ENCODE results near the gene SCN1B.
"Not testable (repeated sequence)": the region's sequence is repeated elsewhere in the genome, so short reads cannot be mapped to it uniquely, and the experiment has no call there.

The SCN1B gene

GRCh38 chr19:35017507-35017906 is 12.8 kb upstream of the SCN1B start:
- DNase-seq (ENCODE audit: low read depth), result no peak

GRCh38 chr19:35018379-35018778 is 11.9 kb upstream of the SCN1B start:
- no peak for DNase-seq (ENCODE audit: low read depth)

- no peak for DNase-seq (ENCODE audit: low read depth)
These were observed 11.1 kb upstream of the SCN1B start for GRCh38 chr19:35019144-35019543.

GRCh38 chr19:35021016-35021415 is 9.3 kb upstream of the SCN1B start:
- DNase-seq (ENCODE audit: low read depth), result no peak

DNA sequence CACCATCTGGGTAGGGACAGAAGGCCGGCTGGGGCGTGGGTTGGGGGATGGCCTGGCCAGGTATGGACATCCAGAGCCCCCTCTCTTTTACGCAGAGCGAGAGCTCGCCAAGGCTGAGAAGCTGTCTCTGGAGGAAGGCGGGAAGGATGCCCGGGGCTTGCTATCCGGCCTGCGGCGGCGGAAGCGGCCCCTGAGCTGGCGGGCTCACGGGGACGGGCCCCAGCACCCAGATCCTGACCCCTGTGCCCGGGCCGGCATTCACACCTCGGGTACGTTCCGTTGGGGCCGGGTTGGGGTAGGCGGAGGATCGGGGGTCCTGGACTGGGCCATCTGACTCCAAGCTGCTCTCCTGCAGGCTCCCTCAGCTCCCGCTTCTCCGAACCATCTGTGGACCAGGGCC is 8.7 kb upstream of the SCN1B start:
- DNase-seq (ENCODE audit: low read depth), result no peak

- DNase-seq (ENCODE audit: low read depth), result no peak
These were observed 7.8 kb upstream of the SCN1B start for GRCh38 chr19:35022460-35022859.

- DNase-seq (ENCODE audit: low read depth), result no peak
These were observed 6.8 kb upstream of the SCN1B start for GRCh38 chr19:35023428-35023827.

DNA sequence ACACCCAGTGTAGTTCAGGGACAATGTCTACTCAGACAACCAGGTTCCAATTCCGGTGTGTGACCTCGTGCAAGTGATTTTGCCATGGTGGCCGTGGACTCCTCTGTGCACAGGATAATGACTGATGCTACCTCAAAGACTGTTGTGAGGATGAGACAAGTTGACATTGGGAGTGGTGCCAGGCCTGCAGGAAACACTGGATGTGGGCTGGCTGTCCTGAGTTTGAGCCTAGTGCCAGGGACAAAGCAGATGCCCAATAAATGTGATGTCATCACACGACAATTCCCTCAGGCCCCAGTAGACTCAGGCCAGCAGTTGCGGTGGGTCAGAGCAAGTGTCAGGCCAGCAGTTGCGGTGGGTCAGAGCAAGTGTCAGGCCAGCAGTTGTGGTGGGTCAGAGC is 6.2 kb upstream of the SCN1B start:
- no peak for DNase-seq (ENCODE audit: low read depth)

DNA sequence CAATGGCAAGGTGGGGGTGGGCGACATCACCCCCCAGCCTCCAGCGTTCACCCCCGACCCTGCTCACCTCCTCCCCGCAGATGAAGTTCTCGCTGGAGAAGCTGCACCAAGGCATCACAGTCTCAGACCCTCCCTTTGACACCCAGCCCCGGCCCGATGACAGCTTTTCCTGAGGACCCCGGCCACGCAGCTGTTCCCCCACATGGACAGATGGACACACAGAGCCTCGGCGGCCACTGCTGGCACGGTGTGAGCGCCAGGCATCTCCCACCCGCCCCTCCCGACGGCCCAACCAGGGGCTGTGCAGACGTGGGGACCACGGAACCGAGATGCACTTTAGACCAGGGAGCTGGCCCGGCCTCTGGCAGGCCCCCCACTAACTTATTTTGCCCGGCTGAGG is 4.3 kb upstream of the SCN1B start:
- no peak for DNase-seq (ENCODE audit: low read depth)

DNA sequence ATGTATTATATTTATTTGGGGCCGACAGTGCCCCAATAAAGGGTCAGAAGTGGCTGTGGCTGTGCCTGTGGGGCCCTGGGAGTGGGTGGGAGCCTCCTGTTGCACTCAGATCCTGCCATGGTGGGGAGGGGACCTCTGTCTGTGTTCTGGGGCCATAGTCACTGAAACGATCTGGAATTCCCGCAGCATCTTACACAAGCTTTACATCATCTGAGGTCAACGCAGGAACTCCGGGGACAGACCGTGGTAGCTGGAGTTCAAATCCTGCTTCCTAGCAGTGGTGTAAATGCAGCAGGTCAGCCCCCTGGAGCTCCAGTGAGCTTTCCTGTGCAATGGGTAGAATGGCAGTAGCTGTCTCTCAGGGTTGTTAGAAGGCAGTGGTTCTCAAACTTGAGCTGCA is 3.9 kb upstream of the SCN1B start:
- DNase-seq (ENCODE audit: low read depth), result no peak

GRCh38 chr19:35027009-35027408 is 3.3 kb upstream of the SCN1B start:
- DNase-seq (ENCODE audit: low read depth), result no peak

GRCh38 chr19:35027851-35028599 is 2.2 kb upstream of the SCN1B start:
- no peak for DNase-seq (ENCODE audit: low read depth)

DNA sequence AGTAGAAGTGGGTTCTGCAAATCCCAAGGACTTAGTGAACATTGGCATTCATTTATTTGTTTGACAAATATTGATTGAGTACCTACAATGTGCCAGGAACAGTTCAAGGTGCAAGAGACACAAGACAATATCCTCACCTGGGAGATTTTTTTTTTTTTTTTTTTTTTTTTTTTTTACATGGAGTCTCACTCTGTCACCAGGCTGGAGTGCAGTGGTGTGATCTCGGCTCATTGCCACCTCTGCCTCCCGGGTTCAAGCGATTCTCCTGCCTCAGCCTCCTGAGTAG is 1.7 kb upstream of the SCN1B start:
- DNase-seq (ENCODE audit: low read depth), result not testable (repeated sequence)

- not testable (repeated sequence) for DNase-seq (ENCODE audit: low read depth)
These were observed 964 bp upstream of the SCN1B start for GRCh38 chr19:35029275-35029736.

GRCh38 chr19:35029737-35030256 is 473 bp upstream of the SCN1B start:
- DNase-seq (ENCODE audit: low read depth), result no peak

GRCh38 chr19:35031072-35031881 is 1.0 kb downstream of the SCN1B start:
- no peak for DNase-seq (ENCODE audit: low read depth)

- DNase-seq (ENCODE audit: low read depth), result no peak
These were observed 2.1 kb downstream of the SCN1B start for GRCh38 chr19:35032356-35032865.

GRCh38 chr19:35033067-35034004 is 3.1 kb downstream of the SCN1B start:
- no peak for DNase-seq (ENCODE audit: low read depth)

GRCh38 chr19:35034005-35034502 is 3.8 kb downstream of the SCN1B start:
- no peak for DNase-seq (ENCODE audit: low read depth)

GRCh38 chr19:35034588-35035382 is 4.5 kb downstream of the SCN1B start:
- no peak for DNase-seq (ENCODE audit: low read depth)

All from stimulated activated CD4-positive, alpha-beta T cell treated with anti-CD3 and anti-CD28 coated beads, Interleukin-2, amount 100 ng/mL, for 4 hours (primary cell).